Measurements from ENCODE around the gene WDR53.

The WDR53 gene

GRCh38 chr3:196546537-196546936, 21.8 kb downstream of the WDR53 start:
- H3K27me3 ChIP-seq (replicated peaks; ENCODE audit: insufficient read depth, low read length), result no peaks in the 10 kb centered on the region
- TF ChIP-seq CTCF (IDR thresholded peaks at IDR 0.05; ENCODE audit: low read length) (no peak), EZH2 (optimal IDR thresholded peaks at IDR 0.05; ENCODE audit: low read depth, low read length) (no peak), EZH2phosphoT487 (IDR thresholded peaks at IDR 0.05; ENCODE audit: low read length) (no peak)
- H4K20me1 ChIP-seq (ENCODE audit: insufficient read depth, low read length), result no peaks in the 10 kb centered on the region
- H3K27ac ChIP-seq (ENCODE audit: low read length), result no peak overlapping the region
- no peak overlapping the region for H2AFZ ChIP-seq (ENCODE audit: low read length)
- no peaks in the 10 kb centered on the region for H3K79me2 ChIP-seq (ENCODE audit: low read length)
- H3F3A ChIP-seq (ENCODE audit: insufficient read depth, low read length), result no peaks in the 10 kb centered on the region
- no peaks in the 10 kb centered on the region for H3K9me2 ChIP-seq (replicated peaks; ENCODE audit: insufficient read depth, low read length)
- H3K4me1 ChIP-seq (ENCODE audit: low read length), result no peaks in the 10 kb centered on the region
- no peak overlapping the region for H3K9ac ChIP-seq (ENCODE audit: low read length)
- H3K36me3 ChIP-seq (replicated peaks; ENCODE audit: insufficient read depth, low read length), result no peaks in the 10 kb centered on the region
- DNase-seq, result no peak
- H3K9me3 ChIP-seq (replicated peaks; ENCODE audit: insufficient read depth, low read length), result no peaks in the 10 kb centered on the region
- no peak overlapping the region for H3K4me3 ChIP-seq (ENCODE audit: low read length)
- no peak overlapping the region for H3K4me2 ChIP-seq (ENCODE audit: low read depth, low read length)

GRCh38 chr3:196544491-196544992, 23.8 kb downstream of the WDR53 start:
- Histone ChIP-seq H3K36me3 (replicated peaks; ENCODE audit: insufficient read depth, low read length) (no peaks in the 10 kb centered on the region), H3K4me3 (ENCODE audit: low read length) (no peak overlapping the region), H3K9me3 (replicated peaks; ENCODE audit: insufficient read depth, low read length) (no peaks in the 10 kb centered on the region), H3K27ac (ENCODE audit: low read length) (no peak overlapping the region), H3K9ac (ENCODE audit: low read length) (no peak overlapping the region), H2AFZ (ENCODE audit: low read length) (no peak overlapping the region), H3K79me2 (ENCODE audit: low read length) (no peaks in the 10 kb centered on the region), H3K27me3 (replicated peaks; ENCODE audit: insufficient read depth, low read length) (no peaks in the 10 kb centered on the region), H3K9me2 (replicated peaks; ENCODE audit: insufficient read depth, low read length) (no peaks in the 10 kb centered on the region), H4K20me1 (ENCODE audit: insufficient read depth, low read length) (no peaks in the 10 kb centered on the region), H3F3A (ENCODE audit: insufficient read depth, low read length) (no peaks in the 10 kb centered on the region), H3K4me1 (ENCODE audit: low read length) (no peaks in the 10 kb centered on the region), H3K4me2 (ENCODE audit: low read depth, low read length) (no peak overlapping the region)
- TF ChIP-seq CTCF (IDR thresholded peaks at IDR 0.05; ENCODE audit: low read length) (no peak), EZH2phosphoT487 (IDR thresholded peaks at IDR 0.05; ENCODE audit: low read length) (no peak), EZH2 (optimal IDR thresholded peaks at IDR 0.05; ENCODE audit: low read depth, low read length) (no peak)
- no peak for DNase-seq

- Histone ChIP-seq H3K79me2 (ENCODE audit: low read length) (no peaks in the 10 kb centered on the region), H2AFZ (ENCODE audit: low read length) (no peak overlapping the region), H3K4me3 (ENCODE audit: low read length) (no peak overlapping the region), H3F3A (ENCODE audit: insufficient read depth, low read length) (no peaks in the 10 kb centered on the region), H3K9ac (ENCODE audit: low read length) (no peak overlapping the region), H3K9me2 (replicated peaks; ENCODE audit: insufficient read depth, low read length) (no peaks in the 10 kb centered on the region), H3K36me3 (replicated peaks; ENCODE audit: insufficient read depth, low read length) (no peaks in the 10 kb centered on the region), H3K4me2 (ENCODE audit: low read depth, low read length) (no peak overlapping the region), H3K27ac (ENCODE audit: low read length) (no peak overlapping the region), H3K9me3 (replicated peaks; ENCODE audit: insufficient read depth, low read length) (no peaks in the 10 kb centered on the region), H3K4me1 (ENCODE audit: low read length) (no peaks in the 10 kb centered on the region), H3K27me3 (replicated peaks; ENCODE audit: insufficient read depth, low read length) (no peaks in the 10 kb centered on the region), H4K20me1 (ENCODE audit: insufficient read depth, low read length) (no peaks in the 10 kb centered on the region)
- TF ChIP-seq EZH2phosphoT487 (IDR thresholded peaks at IDR 0.05; ENCODE audit: low read length), result no peak
- no peak for TF ChIP-seq EZH2 (optimal IDR thresholded peaks at IDR 0.05; ENCODE audit: low read depth, low read length)
- no peak for TF ChIP-seq CTCF (IDR thresholded peaks at IDR 0.05; ENCODE audit: low read length)
- no peak for DNase-seq
These were observed 26.5 kb downstream of the WDR53 start for GRCh38 chr3:196541684-196542445.

Data from MM.1S (cell line).